ENCODE results near the gene GNA12.

DNA sequence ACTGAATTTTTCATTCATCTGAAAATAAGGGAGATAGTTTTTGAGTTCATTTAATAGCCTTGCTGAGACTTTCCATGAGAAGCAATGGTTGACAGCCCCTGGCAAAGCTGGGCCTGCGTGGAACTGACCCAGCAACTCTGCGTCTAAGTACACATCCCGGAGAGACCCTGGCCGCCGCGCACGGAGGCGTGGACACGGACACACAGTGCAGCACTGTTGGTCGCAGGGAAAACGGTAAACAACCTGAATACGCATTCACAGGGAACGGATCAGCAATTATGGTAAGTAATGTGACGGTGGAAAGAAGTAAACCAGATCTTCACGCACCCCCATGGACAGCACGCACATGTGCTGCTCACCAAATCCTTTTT lies 28.2 kb downstream of the GNA12 start:
- TF ChIP-seq, protein P1, sequence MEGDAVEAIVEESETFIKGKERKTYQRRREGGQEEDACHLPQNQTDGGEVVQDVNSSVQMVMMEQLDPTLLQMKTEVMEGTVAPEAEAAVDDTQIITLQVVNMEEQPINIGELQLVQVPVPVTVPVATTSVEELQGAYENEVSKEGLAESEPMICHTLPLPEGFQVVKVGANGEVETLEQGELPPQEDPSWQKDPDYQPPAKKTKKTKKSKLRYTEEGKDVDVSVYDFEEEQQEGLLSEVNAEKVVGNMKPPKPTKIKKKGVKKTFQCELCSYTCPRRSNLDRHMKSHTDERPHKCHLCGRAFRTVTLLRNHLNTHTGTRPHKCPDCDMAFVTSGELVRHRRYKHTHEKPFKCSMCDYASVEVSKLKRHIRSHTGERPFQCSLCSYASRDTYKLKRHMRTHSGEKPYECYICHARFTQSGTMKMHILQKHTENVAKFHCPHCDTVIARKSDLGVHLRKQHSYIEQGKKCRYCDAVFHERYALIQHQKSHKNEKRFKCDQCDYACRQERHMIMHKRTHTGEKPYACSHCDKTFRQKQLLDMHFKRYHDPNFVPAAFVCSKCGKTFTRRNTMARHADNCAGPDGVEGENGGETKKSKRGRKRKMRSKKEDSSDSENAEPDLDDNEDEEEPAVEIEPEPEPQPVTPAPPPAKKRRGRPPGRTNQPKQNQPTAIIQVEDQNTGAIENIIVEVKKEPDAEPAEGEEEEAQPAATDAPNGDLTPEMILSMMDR (IDR thresholded peaks at IDR 0.05 in 4 of 5, conservative IDR thresholded peaks at IDR 0.05 in 1 of 5): no peak
- TF ChIP-seq POLR2A (IDR thresholded peaks at IDR 0.05): no peak
